GM23338 (cell line): ENCODE data around the gene S100A14.

Experiments used
- CREB1 ChIP-seq: fragments of 250-450 bp; sonication (Bioruptor Pico); IDR thresholded peaks from 2 replicates; pipeline ENCODE4 v1.5.0; 2020; ENCODE audit warnings: low read depth, mild to moderate bottlenecking, moderate library complexity
- EZH2 ChIP-seq: fragments of 200-600 bp; sonication (generic); IDR thresholded peaks from one replicate; pipeline ENCODE4 v1.8.0; 2017; ENCODE audit warnings: antibody characterized with exemption, mild to moderate bottlenecking, low read depth; ENCODE audit not compliant: unreplicated experiment
- EZH2phosphoT487 ChIP-seq: fragments of 200-600 bp; sonication (generic); IDR thresholded peaks from one replicate; pipeline ENCODE4 v1.8.1; 2018; ENCODE audit warnings: antibody characterized with exemption; ENCODE audit not compliant: unreplicated experiment
- NANOG ChIP-seq: IDR thresholded peaks from 2 replicates; pipeline ENCODE4 v1.6.1; 2016; ENCODE audit warnings: antibody characterized with exemption, borderline replicate concordance
- POLR2AphosphoS5 ChIP-seq: IDR thresholded peaks from 2 replicates; pipeline ENCODE4 v1.6.1; 2016; ENCODE audit warnings: antibody characterized with exemption, low read depth
- STAT1 ChIP-seq: IDR thresholded peaks from one replicate; pipeline ENCODE4 v1.6.1; 2016; ENCODE audit warnings: antibody characterized with exemption; ENCODE audit not compliant: unreplicated experiment
- ZNF114 ChIP-seq: fragments of 250-450 bp; sonication (Bioruptor Pico); IDR thresholded peaks from 2 replicates; pipeline ENCODE4 v1.5.0; 2020; ENCODE audit warnings: mild to moderate bottlenecking, moderate library complexity
- ZNF331 ChIP-seq: fragments of 250-450 bp; sonication (Bioruptor Pico); IDR thresholded peaks from 2 replicates; pipeline ENCODE4 v1.5.0; 2020; ENCODE audit warnings: low read depth, mild to moderate bottlenecking, moderate library complexity
- TF ChIP-seq, protein P1 (sequence below), 2 experiments: fragments of 200-600 bp in 1 of 2; sonication (generic) in 1 of 2; conservative IDR thresholded peaks; 2 replicates each; pipeline versions ENCODE4 v1.5.1 to v1.6.1; 2016 to 2017; ENCODE audit warnings: antibody characterized with exemption in 2 of 2, low read depth in 2 of 2, mild to moderate bottlenecking in 2 of 2, moderate library complexity in 1 of 2
- TF ChIP-seq, protein P2 (sequence below): IDR thresholded peaks from one replicate; pipeline ENCODE4 v1.6.1; 2018; ENCODE audit warnings: antibody characterized with exemption; ENCODE audit not compliant: unreplicated experiment
- TF ChIP-seq, protein P3 (sequence below): fragments of 250-450 bp; sonication (Bioruptor Pico); IDR thresholded peaks from 2 replicates; pipeline ENCODE4 v1.5.0; 2020; ENCODE audit warnings: mild to moderate bottlenecking, moderate library complexity
- TF ChIP-seq, protein P4 (sequence below): IDR thresholded peaks from 2 replicates; pipeline ENCODE4 v1.6.1; 2016; ENCODE audit warnings: antibody characterized with exemption

DNA sequence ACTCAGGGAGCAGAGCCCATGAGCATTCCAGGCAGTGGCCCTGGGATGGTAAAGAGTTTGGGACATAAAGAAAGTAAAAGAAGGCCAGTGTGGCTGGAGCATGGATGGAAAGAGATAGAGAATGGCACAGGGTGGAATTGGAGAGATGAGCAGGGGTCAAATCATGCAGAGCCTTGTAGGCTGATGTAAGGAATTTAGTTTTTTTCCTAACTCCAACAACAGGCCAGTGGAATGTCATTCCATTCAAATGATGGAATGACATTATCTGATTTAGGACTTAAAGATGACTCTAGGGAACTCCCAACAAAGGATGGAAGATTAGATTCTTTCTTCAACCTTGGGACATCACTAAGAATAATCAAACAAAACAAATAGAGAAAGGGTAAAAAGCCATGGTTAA, 37.6 kb downstream of the S100A14 start:
- TF ChIP-seq, protein P1, sequence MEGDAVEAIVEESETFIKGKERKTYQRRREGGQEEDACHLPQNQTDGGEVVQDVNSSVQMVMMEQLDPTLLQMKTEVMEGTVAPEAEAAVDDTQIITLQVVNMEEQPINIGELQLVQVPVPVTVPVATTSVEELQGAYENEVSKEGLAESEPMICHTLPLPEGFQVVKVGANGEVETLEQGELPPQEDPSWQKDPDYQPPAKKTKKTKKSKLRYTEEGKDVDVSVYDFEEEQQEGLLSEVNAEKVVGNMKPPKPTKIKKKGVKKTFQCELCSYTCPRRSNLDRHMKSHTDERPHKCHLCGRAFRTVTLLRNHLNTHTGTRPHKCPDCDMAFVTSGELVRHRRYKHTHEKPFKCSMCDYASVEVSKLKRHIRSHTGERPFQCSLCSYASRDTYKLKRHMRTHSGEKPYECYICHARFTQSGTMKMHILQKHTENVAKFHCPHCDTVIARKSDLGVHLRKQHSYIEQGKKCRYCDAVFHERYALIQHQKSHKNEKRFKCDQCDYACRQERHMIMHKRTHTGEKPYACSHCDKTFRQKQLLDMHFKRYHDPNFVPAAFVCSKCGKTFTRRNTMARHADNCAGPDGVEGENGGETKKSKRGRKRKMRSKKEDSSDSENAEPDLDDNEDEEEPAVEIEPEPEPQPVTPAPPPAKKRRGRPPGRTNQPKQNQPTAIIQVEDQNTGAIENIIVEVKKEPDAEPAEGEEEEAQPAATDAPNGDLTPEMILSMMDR (conservative IDR thresholded peaks at IDR 0.05; ENCODE audit: low read depth in 2 of 2) = no peak
- TF ChIP-seq EZH2 (no peak), EZH2phosphoT487 (no peak), POLR2AphosphoS5 (no peak), ZNF331 (CRISPR knock-in tag) (no peak), NANOG (no peak), STAT1 (no peak), ZNF114 (CRISPR knock-in tag) (no peak), CREB1 (CRISPR knock-in tag) (no peak)
- TF ChIP-seq, protein P2, sequence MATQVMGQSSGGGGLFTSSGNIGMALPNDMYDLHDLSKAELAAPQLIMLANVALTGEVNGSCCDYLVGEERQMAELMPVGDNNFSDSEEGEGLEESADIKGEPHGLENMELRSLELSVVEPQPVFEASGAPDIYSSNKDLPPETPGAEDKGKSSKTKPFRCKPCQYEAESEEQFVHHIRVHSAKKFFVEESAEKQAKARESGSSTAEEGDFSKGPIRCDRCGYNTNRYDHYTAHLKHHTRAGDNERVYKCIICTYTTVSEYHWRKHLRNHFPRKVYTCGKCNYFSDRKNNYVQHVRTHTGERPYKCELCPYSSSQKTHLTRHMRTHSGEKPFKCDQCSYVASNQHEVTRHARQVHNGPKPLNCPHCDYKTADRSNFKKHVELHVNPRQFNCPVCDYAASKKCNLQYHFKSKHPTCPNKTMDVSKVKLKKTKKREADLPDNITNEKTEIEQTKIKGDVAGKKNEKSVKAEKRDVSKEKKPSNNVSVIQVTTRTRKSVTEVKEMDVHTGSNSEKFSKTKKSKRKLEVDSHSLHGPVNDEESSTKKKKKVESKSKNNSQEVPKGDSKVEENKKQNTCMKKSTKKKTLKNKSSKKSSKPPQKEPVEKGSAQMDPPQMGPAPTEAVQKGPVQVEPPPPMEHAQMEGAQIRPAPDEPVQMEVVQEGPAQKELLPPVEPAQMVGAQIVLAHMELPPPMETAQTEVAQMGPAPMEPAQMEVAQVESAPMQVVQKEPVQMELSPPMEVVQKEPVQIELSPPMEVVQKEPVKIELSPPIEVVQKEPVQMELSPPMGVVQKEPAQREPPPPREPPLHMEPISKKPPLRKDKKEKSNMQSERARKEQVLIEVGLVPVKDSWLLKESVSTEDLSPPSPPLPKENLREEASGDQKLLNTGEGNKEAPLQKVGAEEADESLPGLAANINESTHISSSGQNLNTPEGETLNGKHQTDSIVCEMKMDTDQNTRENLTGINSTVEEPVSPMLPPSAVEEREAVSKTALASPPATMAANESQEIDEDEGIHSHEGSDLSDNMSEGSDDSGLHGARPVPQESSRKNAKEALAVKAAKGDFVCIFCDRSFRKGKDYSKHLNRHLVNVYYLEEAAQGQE = no peak
- TF ChIP-seq, protein P3, sequence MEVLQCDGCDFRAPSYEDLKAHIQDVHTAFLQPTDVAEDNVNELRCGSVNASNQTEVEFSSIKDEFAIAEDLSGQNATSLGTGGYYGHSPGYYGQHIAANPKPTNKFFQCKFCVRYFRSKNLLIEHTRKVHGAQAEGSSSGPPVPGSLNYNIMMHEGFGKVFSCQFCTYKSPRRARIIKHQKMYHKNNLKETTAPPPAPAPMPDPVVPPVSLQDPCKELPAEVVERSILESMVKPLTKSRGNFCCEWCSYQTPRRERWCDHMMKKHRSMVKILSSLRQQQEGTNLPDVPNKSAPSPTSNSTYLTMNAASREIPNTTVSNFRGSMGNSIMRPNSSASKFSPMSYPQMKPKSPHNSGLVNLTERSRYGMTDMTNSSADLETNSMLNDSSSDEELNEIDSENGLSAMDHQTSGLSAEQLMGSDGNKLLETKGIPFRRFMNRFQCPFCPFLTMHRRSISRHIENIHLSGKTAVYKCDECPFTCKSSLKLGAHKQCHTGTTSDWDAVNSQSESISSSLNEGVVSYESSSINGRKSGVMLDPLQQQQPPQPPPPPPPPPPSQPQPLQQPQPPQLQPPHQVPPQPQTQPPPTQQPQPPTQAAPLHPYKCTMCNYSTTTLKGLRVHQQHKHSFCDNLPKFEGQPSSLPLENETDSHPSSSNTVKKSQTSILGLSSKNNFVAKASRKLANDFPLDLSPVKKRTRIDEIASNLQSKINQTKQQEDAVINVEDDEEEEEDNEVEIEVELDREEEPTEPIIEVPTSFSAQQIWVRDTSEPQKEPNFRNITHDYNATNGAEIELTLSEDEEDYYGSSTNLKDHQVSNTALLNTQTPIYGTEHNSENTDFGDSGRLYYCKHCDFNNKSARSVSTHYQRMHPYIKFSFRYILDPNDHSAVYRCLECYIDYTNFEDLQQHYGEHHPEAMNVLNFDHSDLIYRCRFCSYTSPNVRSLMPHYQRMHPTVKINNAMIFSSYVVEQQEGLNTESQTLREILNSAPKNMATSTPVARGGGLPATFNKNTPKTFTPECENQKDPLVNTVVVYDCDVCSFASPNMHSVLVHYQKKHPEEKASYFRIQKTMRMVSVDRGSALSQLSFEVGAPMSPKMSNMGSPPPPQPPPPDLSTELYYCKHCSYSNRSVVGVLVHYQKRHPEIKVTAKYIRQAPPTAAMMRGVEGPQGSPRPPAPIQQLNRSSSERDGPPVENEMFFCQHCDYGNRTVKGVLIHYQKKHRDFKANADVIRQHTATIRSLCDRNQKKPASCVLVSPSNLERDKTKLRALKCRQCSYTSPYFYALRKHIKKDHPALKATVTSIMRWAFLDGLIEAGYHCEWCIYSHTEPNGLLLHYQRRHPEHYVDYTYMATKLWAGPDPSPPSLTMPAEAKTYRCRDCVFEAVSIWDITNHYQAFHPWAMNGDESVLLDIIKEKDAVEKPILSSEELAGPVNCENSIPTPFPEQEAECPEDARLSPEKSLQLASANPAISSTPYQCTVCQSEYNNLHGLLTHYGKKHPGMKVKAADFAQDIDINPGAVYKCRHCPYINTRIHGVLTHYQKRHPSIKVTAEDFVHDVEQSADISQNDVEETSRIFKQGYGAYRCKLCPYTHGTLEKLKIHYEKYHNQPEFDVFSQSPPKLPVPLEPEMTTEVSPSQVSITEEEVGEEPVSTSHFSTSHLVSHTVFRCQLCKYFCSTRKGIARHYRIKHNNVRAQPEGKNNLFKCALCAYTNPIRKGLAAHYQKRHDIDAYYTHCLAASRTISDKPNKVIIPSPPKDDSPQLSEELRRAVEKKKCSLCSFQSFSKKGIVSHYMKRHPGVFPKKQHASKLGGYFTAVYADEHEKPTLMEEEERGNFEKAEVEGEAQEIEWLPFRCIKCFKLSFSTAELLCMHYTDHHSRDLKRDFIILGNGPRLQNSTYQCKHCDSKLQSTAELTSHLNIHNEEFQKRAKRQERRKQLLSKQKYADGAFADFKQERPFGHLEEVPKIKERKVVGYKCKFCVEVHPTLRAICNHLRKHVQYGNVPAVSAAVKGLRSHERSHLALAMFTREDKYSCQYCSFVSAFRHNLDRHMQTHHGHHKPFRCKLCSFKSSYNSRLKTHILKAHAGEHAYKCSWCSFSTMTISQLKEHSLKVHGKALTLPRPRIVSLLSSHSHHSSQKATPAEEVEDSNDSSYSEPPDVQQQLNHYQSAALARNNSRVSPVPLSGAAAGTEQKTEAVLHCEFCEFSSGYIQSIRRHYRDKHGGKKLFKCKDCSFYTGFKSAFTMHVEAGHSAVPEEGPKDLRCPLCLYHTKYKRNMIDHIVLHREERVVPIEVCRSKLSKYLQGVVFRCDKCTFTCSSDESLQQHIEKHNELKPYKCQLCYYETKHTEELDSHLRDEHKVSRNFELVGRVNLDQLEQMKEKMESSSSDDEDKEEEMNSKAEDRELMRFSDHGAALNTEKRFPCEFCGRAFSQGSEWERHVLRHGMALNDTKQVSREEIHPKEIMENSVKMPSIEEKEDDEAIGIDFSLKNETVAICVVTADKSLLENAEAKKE = no peak
- TF ChIP-seq, protein P4, sequence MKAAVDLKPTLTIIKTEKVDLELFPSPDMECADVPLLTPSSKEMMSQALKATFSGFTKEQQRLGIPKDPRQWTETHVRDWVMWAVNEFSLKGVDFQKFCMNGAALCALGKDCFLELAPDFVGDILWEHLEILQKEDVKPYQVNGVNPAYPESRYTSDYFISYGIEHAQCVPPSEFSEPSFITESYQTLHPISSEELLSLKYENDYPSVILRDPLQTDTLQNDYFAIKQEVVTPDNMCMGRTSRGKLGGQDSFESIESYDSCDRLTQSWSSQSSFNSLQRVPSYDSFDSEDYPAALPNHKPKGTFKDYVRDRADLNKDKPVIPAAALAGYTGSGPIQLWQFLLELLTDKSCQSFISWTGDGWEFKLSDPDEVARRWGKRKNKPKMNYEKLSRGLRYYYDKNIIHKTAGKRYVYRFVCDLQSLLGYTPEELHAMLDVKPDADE = no peak
